ENCODE measurements around the gene TRANK1. TPM values are rescaled to one million over a fixed set of nuclear protein-coding genes. Genes with fewer than 3 reads are reported as not detected.
"Not testable (repeated sequence)": the region's sequence is repeated elsewhere in the genome, so short reads cannot be mapped to it uniquely, and the experiment has no call there.

Gene TRANK1
- total and polyA plus RNA-seq, 4 donors = 2.9 to 40.0 (median 10.2) TPM

DNA sequence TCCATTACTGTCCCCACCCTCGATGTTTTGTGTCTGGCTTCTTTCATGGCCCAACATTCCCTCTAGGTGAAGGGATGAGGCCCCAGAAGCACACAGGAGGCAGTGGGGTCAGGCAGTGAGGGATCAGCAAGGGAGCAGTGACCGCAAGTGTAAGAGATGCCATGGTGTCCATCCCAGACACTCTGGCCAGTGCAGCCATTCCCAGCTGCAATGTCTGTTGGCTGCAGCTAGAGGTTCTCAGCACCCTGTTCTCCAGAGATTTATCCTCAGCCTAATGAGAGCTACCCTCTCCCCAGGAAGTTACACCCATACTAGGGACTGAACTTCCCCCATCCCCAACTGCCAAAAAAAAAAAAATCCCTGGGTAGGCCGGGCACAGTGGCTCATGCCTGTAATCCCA is 40.2 kb downstream of the TRANK1 start (continued):
- TF ChIP-seq YY1 (IDR thresholded peaks at IDR 0.05) = no peak

DNA sequence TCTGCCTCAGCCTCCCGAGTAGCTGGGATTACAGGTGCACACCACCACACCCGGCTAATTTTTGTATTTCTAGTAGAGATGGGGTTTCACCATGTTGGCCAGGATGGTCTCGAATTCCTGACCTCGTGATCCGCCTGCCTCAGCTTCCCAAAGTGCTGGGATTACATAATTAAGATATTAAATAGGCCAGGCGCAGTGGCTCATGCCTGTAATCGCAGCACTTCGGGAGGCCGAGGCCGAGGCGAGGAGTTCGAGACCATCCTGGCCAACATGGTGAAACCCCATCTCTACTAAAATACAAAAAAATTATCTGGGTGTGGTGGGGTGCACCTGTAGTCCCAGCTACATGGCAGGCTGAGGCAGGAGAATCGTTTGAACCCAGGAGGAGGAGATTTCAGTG is 40.8 kb downstream of the TRANK1 start:
- H3K4me1 ChIP-seq (ENCODE audit: control insufficient read depth in 4 of 4, insufficient read depth in 4 of 4, low read length in 3 of 4); H3K9ac ChIP-seq (ENCODE audit: low read depth in 1 of 2, low read length in 2 of 2); H3K4me3 ChIP-seq (ENCODE audit: low read depth in 1 of 3, low read length in 3 of 3); DNase-seq (ENCODE audit: low spot score); H3K9me3 ChIP-seq (ENCODE audit: control insufficient read depth in 4 of 4, low read length in 3 of 4); H3K27ac ChIP-seq (ENCODE audit: low read depth in 1 of 2, low read length in 2 of 2); H3K27me3 ChIP-seq (ENCODE audit: control insufficient read depth in 4 of 4, insufficient read depth in 4 of 4, low read length in 3 of 4): not testable (repeated sequence)
- H3K36me3 ChIP-seq (ENCODE audit: control insufficient read depth in 4 of 4, insufficient read depth in 3 of 4, low read depth in 1 of 4, low read length in 3 of 4) = peaks cover 0 to 16% (median 10%) of the 10 kb centered on the region in 4 donors
- WGBS = 93% methylated on average over 13 of the region's 13 CpGs

- no peak overlapping the region for H3K9ac ChIP-seq (ENCODE audit: low read depth in 1 of 2, low read length in 2 of 2)
- WGBS = 83% methylated on average over 10 of the region's 10 CpGs
- H3K27ac ChIP-seq (ENCODE audit: low read depth in 1 of 2, low read length in 2 of 2) = no peak overlapping the region
- H3K4me1 ChIP-seq (ENCODE audit: control insufficient read depth in 4 of 4, insufficient read depth in 4 of 4, low read length in 3 of 4) = peaks cover 0 to 3% (median under 1%) of the 10 kb centered on the region in 4 donors
- no peaks in the 10 kb centered on the region for H3K9me3 ChIP-seq (ENCODE audit: control insufficient read depth in 4 of 4, low read length in 3 of 4)
- DNase-seq (ENCODE audit: low spot score) = no peak
- H3K36me3 ChIP-seq (ENCODE audit: control insufficient read depth in 4 of 4, insufficient read depth in 3 of 4, low read depth in 1 of 4, low read length in 3 of 4) = peaks cover 2 to 18% (median 14%) of the 10 kb centered on the region in 4 donors
- H3K27me3 ChIP-seq (ENCODE audit: control insufficient read depth in 4 of 4, insufficient read depth in 4 of 4, low read length in 3 of 4) = no peaks in the 10 kb centered on the region
- TF ChIP-seq RAD21 (IDR thresholded peaks at IDR 0.05) = no peak
- no peak for TF ChIP-seq JUND (IDR thresholded peaks at IDR 0.05)
- no peak for TF ChIP-seq NR2F2 (IDR thresholded peaks at IDR 0.05)
- no peak for TF ChIP-seq YY1 (IDR thresholded peaks at IDR 0.05)
- TF ChIP-seq, protein P1, sequence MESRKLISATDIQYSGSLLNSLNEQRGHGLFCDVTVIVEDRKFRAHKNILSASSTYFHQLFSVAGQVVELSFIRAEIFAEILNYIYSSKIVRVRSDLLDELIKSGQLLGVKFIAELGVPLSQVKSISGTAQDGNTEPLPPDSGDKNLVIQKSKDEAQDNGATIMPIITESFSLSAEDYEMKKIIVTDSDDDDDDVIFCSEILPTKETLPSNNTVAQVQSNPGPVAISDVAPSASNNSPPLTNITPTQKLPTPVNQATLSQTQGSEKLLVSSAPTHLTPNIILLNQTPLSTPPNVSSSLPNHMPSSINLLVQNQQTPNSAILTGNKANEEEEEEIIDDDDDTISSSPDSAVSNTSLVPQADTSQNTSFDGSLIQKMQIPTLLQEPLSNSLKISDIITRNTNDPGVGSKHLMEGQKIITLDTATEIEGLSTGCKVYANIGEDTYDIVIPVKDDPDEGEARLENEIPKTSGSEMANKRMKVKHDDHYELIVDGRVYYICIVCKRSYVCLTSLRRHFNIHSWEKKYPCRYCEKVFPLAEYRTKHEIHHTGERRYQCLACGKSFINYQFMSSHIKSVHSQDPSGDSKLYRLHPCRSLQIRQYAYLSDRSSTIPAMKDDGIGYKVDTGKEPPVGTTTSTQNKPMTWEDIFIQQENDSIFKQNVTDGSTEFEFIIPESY (IDR thresholded peaks at IDR 0.05) = no peak
- TF ChIP-seq MAX (IDR thresholded peaks at IDR 0.05) = no peak
- no peak for TF ChIP-seq HNF4G (IDR thresholded peaks at IDR 0.05)
- TF ChIP-seq FOXA1 (IDR thresholded peaks at IDR 0.05) = no peak
- H3K4me3 ChIP-seq (ENCODE audit: low read depth in 1 of 3, low read length in 3 of 3) = no peak overlapping the region
Observed at GRCh38 chr3:36903119-36903882, 41.6 kb downstream of the TRANK1 start.

DNA sequence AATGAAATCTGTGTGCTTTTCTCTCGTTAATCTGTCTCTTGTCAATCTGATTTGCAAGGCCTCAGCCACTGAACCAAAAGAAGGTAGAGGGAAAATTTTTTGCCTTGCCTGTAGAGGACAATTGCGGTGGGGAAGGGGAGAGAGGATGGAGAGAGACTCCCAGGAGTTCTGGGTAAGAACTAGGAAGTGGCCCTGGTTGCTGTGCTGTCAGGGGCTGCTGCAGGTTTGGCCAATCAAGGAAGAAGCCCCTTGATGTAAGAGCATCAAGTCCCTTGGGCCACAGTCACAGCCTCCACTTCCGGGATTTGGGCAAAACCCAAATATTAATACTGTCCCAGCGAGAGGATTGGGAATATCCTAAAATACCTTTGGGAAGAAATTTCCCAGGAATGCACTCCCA is 43.3 kb downstream of the TRANK1 start:
- peaks cover 2 to 27% (median 16%) of the 10 kb centered on the region in 4 donors for H3K36me3 ChIP-seq (ENCODE audit: control insufficient read depth in 4 of 4, insufficient read depth in 3 of 4, low read depth in 1 of 4, low read length in 3 of 4)
- H3K9ac ChIP-seq (ENCODE audit: low read depth in 1 of 2, low read length in 2 of 2) = no peak overlapping the region
- peaks cover 0 to 3% (median 0%) of the 10 kb centered on the region in 4 donors for H3K4me1 ChIP-seq (ENCODE audit: control insufficient read depth in 4 of 4, insufficient read depth in 4 of 4, low read length in 3 of 4)
- no peak for DNase-seq (ENCODE audit: low spot score)
- H3K9me3 ChIP-seq (ENCODE audit: control insufficient read depth in 4 of 4, low read length in 3 of 4) = no peaks in the 10 kb centered on the region
- H3K27me3 ChIP-seq (ENCODE audit: control insufficient read depth in 4 of 4, insufficient read depth in 4 of 4, low read length in 3 of 4) = no peaks in the 10 kb centered on the region
- no peak overlapping the region for H3K4me3 ChIP-seq (ENCODE audit: low read depth in 1 of 3, low read length in 3 of 3)
- no peak overlapping the region for H3K27ac ChIP-seq (ENCODE audit: low read depth in 1 of 2, low read length in 2 of 2)
- 97% methylated on average over 4 of the region's 4 CpGs for WGBS
- TF ChIP-seq TAF1 (conservative IDR thresholded peaks at IDR 0.05) = no peak
- TF ChIP-seq GABPA (IDR thresholded peaks at IDR 0.05 in 1 of 2, conservative IDR thresholded peaks at IDR 0.05 in 1 of 2) = no peak
- no peak for TF ChIP-seq YY1 (IDR thresholded peaks at IDR 0.05)
- no peak for TF ChIP-seq MAX (IDR thresholded peaks at IDR 0.05)
- TF ChIP-seq REST (IDR thresholded peaks at IDR 0.05) = no peak
- no peak for TF ChIP-seq FOXA1 (IDR thresholded peaks at IDR 0.05)
- TF ChIP-seq HNF4G (IDR thresholded peaks at IDR 0.05) = no peak
- TF ChIP-seq HNF4A (conservative IDR thresholded peaks at IDR 0.05) = no peak
- TF ChIP-seq ATF3 (IDR thresholded peaks at IDR 0.05) = no peak
- no peak for TF ChIP-seq RXRA (IDR thresholded peaks at IDR 0.05)
- TF ChIP-seq, protein P2, sequence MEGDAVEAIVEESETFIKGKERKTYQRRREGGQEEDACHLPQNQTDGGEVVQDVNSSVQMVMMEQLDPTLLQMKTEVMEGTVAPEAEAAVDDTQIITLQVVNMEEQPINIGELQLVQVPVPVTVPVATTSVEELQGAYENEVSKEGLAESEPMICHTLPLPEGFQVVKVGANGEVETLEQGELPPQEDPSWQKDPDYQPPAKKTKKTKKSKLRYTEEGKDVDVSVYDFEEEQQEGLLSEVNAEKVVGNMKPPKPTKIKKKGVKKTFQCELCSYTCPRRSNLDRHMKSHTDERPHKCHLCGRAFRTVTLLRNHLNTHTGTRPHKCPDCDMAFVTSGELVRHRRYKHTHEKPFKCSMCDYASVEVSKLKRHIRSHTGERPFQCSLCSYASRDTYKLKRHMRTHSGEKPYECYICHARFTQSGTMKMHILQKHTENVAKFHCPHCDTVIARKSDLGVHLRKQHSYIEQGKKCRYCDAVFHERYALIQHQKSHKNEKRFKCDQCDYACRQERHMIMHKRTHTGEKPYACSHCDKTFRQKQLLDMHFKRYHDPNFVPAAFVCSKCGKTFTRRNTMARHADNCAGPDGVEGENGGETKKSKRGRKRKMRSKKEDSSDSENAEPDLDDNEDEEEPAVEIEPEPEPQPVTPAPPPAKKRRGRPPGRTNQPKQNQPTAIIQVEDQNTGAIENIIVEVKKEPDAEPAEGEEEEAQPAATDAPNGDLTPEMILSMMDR (IDR thresholded peaks at IDR 0.05; ENCODE audit: low read depth, low read length, missing input control) = no peak
- TF ChIP-seq JUND (IDR thresholded peaks at IDR 0.05) = no peak
- no peak for TF ChIP-seq RAD21 (IDR thresholded peaks at IDR 0.05)
